HG02885 (cell line): ENCODE results near the gene RUBCN.
"Not testable (repeated sequence)": the region's sequence is repeated elsewhere in the genome, so short reads cannot be mapped to it uniquely, and the experiment has no call there.

ENCODE experiments used
- ATAC-seq: cut with Tn5 transposase; IDR thresholded peaks from one replicate; pipeline ENCODE4 v1.9.1; 2021; ENCODE audit warnings: mild to moderate bottlenecking; ENCODE audit not compliant: unreplicated experiment, poor library complexity

RUBCN gene

GRCh38 chr3:197661874-197662273 is 74.8 kb downstream of the RUBCN start:
- not testable (repeated sequence) for ATAC-seq

- not testable (repeated sequence) for ATAC-seq
These were observed 75.4 kb downstream of the RUBCN start for GRCh38 chr3:197661234-197661834.

GRCh38 chr3:197659701-197660100 is 77.0 kb downstream of the RUBCN start:
- ATAC-seq: not testable (repeated sequence)

GRCh38 chr3:197659144-197659543 is 77.6 kb downstream of the RUBCN start:
- peak; percentile 77 for ATAC-seq

- not testable (repeated sequence) for ATAC-seq
These were observed 78.0 kb downstream of the RUBCN start for GRCh38 chr3:197658706-197659105.

GRCh38 chr3:197657541-197658292 is 79.0 kb downstream of the RUBCN start:
- not testable (repeated sequence) for ATAC-seq

- not testable (repeated sequence) for ATAC-seq
These were observed 79.7 kb downstream of the RUBCN start for GRCh38 chr3:197656960-197657359.

- not testable (repeated sequence) for ATAC-seq
These were observed 80.6 kb downstream of the RUBCN start for GRCh38 chr3:197656129-197656528.

- peak; percentile 18 for ATAC-seq
These were observed 81.7 kb downstream of the RUBCN start for GRCh38 chr3:197654998-197655330.

- ATAC-seq: peak; percentile 89
These were observed 82.4 kb downstream of the RUBCN start for GRCh38 chr3:197654090-197654997.

- ATAC-seq: not testable (repeated sequence)
These were observed 83.8 kb downstream of the RUBCN start for GRCh38 chr3:197652860-197653259.

GRCh38 chr3:197647649-197648048 is 89.1 kb downstream of the RUBCN start:
- ATAC-seq: not testable (repeated sequence)

- not testable (repeated sequence) for ATAC-seq
These were observed 89.5 kb downstream of the RUBCN start for GRCh38 chr3:197647191-197647590.

GRCh38 chr3:197646294-197646693 is 90.4 kb downstream of the RUBCN start:
- ATAC-seq: not testable (repeated sequence)

- not testable (repeated sequence) for ATAC-seq
These were observed 99.1 kb downstream of the RUBCN start for GRCh38 chr3:197637556-197637955.

GRCh38 chr3:197631989-197632388 is 104.7 kb downstream of the RUBCN start:
- not testable (repeated sequence) for ATAC-seq

GRCh38 chr3:197630766-197631165 is 105.9 kb downstream of the RUBCN start:
- not testable (repeated sequence) for ATAC-seq

GRCh38 chr3:197629286-197629685 is 107.4 kb downstream of the RUBCN start:
- ATAC-seq: not testable (repeated sequence)

GRCh38 chr3:197627772-197628523 is 108.8 kb downstream of the RUBCN start:
- ATAC-seq: peak; percentile 88

GRCh38 chr3:197627158-197627771 is 109.4 kb downstream of the RUBCN start:
- peak; percentile 47 for ATAC-seq
